SK-N-SH (cell line): ENCODE measurements around the gene TAF13. TPM values are rescaled to one million over a fixed set of nuclear protein-coding genes. Genes with fewer than 3 reads are reported as not detected.

ENCODE experiments used
- CTCF ChIA-PET: fragments of 300-600, 350-600 bp; formaldehyde crosslinking; extraction: SDS; loops from one replicate; lab custom pipeline; 2021; lab: Yijun Ruan, JAX
- POLR2A ChIA-PET: fragments of 350-600 bp; sonication (Branson Sonifier 250); formaldehyde crosslinking; extraction: SDS; loops from one replicate; lab custom pipeline; 2020; ENCODE audit warnings: antibody characterized with exemption, inconsistent platforms; lab: Yijun Ruan, JAX
- DNase-seq: peaks from one replicate; pipeline ENCODE4 v3.0.0; 2012
- H2AFZ ChIP-seq: fragments of 200-600 bp; sonication (generic); 2 replicates; pipeline ENCODE4 v1.8.1; 2016; ENCODE audit warnings: antibody characterized with exemption, mild to moderate bottlenecking, low read depth
- H3F3A ChIP-seq: fragments of 200-600 bp; sonication (generic); replicated peaks from 2 replicates; pipeline ENCODE3; 2016; ENCODE audit warnings: antibody characterized with exemption, mild to moderate bottlenecking; ENCODE audit not compliant: insufficient read depth
- H3K27ac ChIP-seq, 2 experiments: fragments of 200-500 bp in 1 of 2; fragments of 200-600 bp in 1 of 2; sonication (Bioruptor generic) in 1 of 2; sonication (generic), shearing (Covaris generic) in 1 of 2; 2 replicates each; pipeline versions ENCODE4 v1.5.1 to v1.6.1; 2014 to 2016; ENCODE audit warnings: low read depth in 2 of 2, inconsistent platforms in 1 of 2, low read length in 1 of 2, mild to moderate bottlenecking in 1 of 2, mixed read lengths in 1 of 2
- H3K27me3 ChIP-seq: fragments of 200-600 bp; sonication (generic), shearing (Covaris generic); 2 replicates; pipeline ENCODE4 v1.6.1; 2016; ENCODE audit warnings: mixed run types; ENCODE audit not compliant: insufficient read depth
- H3K36me3 ChIP-seq, 2 experiments: fragments of 200-500 bp in 1 of 2; fragments of 200-600 bp in 1 of 2; sonication (Bioruptor generic) in 1 of 2; sonication (generic) in 1 of 2; replicated peaks in 1 of 2; 2 replicates each; pipeline versions ENCODE3 to v1.5.1; 2014 to 2016; ENCODE audit warnings: low read length in 1 of 2, mild to moderate bottlenecking in 1 of 2; ENCODE audit not compliant: insufficient read depth in 2 of 2, control insufficient read depth in 1 of 2
- H3K4me1 ChIP-seq, 2 experiments: fragments of 200-500 bp in 1 of 2; fragments of 200-600 bp in 1 of 2; sonication (Bioruptor generic) in 1 of 2; sonication (generic), shearing (Covaris generic) in 1 of 2; 2 replicates each; pipeline versions ENCODE4 v1.5.1 to v1.6.1; 2014 to 2016; ENCODE audit warnings: low read depth in 1 of 2, low read length in 1 of 2, mixed run types in 1 of 2; ENCODE audit not compliant: insufficient read depth in 2 of 2, control insufficient read depth in 1 of 2
- H3K4me2 ChIP-seq: fragments of 200-600 bp; sonication (generic), shearing (Covaris generic); 2 replicates; pipeline ENCODE4 v1.6.1; 2017; ENCODE audit warnings: mixed run types
- H3K4me3 ChIP-seq, 2 experiments: fragments of 200-500 bp in 1 of 2; fragments of 200-600 bp in 1 of 2; sonication (Bioruptor generic) in 1 of 2; sonication (generic), shearing (Covaris generic) in 1 of 2; 2 replicates each; pipeline versions ENCODE4 v1.5.1 to v1.8.1; 2014 to 2016; ENCODE audit warnings: low read depth in 2 of 2, inconsistent platforms in 1 of 2, low read length in 1 of 2, mild to moderate bottlenecking in 1 of 2, mixed read lengths in 1 of 2, moderate library complexity in 1 of 2
- H3K79me2 ChIP-seq: fragments of 200-600 bp; sonication (generic); 2 replicates; pipeline ENCODE4 v1.8.1; 2017; ENCODE audit warnings: mild to moderate bottlenecking; ENCODE audit not compliant: insufficient read depth
- H3K9ac ChIP-seq: fragments of 200-600 bp; sonication (generic); 2 replicates; pipeline ENCODE4 v1.6.1; 2017; ENCODE audit warnings: mixed run types
- H3K9me2 ChIP-seq: fragments of 200-600 bp; sonication (generic); 2 replicates; pipeline ENCODE4 v1.6.1; 2017; ENCODE audit warnings: mixed run types
- H3K9me3 ChIP-seq: fragments of 200-600 bp; sonication (generic); 2 replicates; pipeline ENCODE4 v1.6.1; 2017; ENCODE audit warnings: mixed run types, mild to moderate bottlenecking, moderate library complexity
- H4K20me1 ChIP-seq: fragments of 200-600 bp; sonication (generic); 2 replicates; pipeline ENCODE4 v1.6.1; 2017; ENCODE audit warnings: mild to moderate bottlenecking, mixed run types; ENCODE audit not compliant: insufficient read depth
- CHD2 ChIP-seq: fragments of 150-350 bp; IDR thresholded peaks from 2 replicates; pipeline ENCODE4 v1.6.1; 2018; ENCODE audit warnings: low read length; ENCODE audit not compliant: partially characterized antibody
- CTCF ChIP-seq: fragments of 200-600 bp; sonication (generic); IDR thresholded peaks from 2 replicates; pipeline ENCODE4 v1.6.1; 2017; ENCODE audit warnings: antibody characterized with exemption, mild to moderate bottlenecking, moderate library complexity
- GATA2 ChIP-seq: sonication (generic); formaldehyde crosslinking; IDR thresholded peaks from 2 replicates; pipeline ENCODE4 v1.5.0; 2020; ENCODE audit warnings: mild to moderate bottlenecking, missing genetic modification reagents
- JUND ChIP-seq: IDR thresholded peaks from 2 replicates; pipeline ENCODE4 v1.4.0; 2012
- RAD21 ChIP-seq: IDR thresholded peaks from 2 replicates; pipeline ENCODE4 v1.6.1; 2012; ENCODE audit warnings: mild to moderate bottlenecking, low read length
- RCOR1 ChIP-seq: fragments of 150-350 bp; IDR thresholded peaks from 2 replicates; pipeline ENCODE4 v1.6.1; 2017; ENCODE audit warnings: antibody characterized with exemption, low read length
- SIN3A ChIP-seq: IDR thresholded peaks from 2 replicates; pipeline ENCODE4 v1.6.1; 2012; ENCODE audit warnings: low read depth, mild to moderate bottlenecking, low read length, moderate library complexity, borderline replicate concordance
- TAF1 ChIP-seq: IDR thresholded peaks from 2 replicates; pipeline ENCODE4 v1.6.1; 2012; ENCODE audit warnings: low read depth, mild to moderate bottlenecking, low read length, moderate library complexity, borderline replicate concordance
- TEAD4 ChIP-seq: IDR thresholded peaks from 2 replicates; pipeline ENCODE4 v1.4.0; 2012; ENCODE audit warnings: mild to moderate bottlenecking, borderline replicate concordance; ENCODE audit not compliant: insufficient read depth
- USF2 ChIP-seq: fragments of 150-350 bp; IDR thresholded peaks from 2 replicates; pipeline ENCODE4 v1.6.1; 2017; ENCODE audit warnings: antibody characterized with exemption, low read length, low read depth, borderline replicate concordance
- YY1 ChIP-seq: IDR thresholded peaks from 2 replicates; pipeline ENCODE4 v1.4.0; 2012; ENCODE audit warnings: low read depth, mild to moderate bottlenecking
- WGBS: methylation state at CpG from one replicate; pipeline ENCODE4 v1.1.6; 2017; ENCODE audit warnings: low lambda C conversion rate; 5-methylcytosine and 5-hydroxymethylcytosine counted together
- polyA plus RNA-seq, 3 experiments: library from polyadenylated mRNA; depleted of rRNA; stranded (reverse); fragments of >200 nt; gene quantifications; 2 replicates each; pipeline ENCODE4 v1.2.3, GENCODE V29; 2012
- TF ChIP-seq, protein P1 (sequence below): IDR thresholded peaks from 2 replicates; pipeline ENCODE4 v1.4.0; 2012; ENCODE audit warnings: low read depth
- TF ChIP-seq, protein P2 (sequence below): IDR thresholded peaks from 2 replicates; pipeline ENCODE4 v1.4.0; 2012; ENCODE audit warnings: low read depth, borderline replicate concordance
- TF ChIP-seq, protein P3 (sequence below): fragments of 150-350 bp; IDR thresholded peaks from 2 replicates; pipeline ENCODE4 v1.6.1; 2016; ENCODE audit warnings: mild to moderate bottlenecking, low read depth, low read length
- TF ChIP-seq, protein P4 (sequence below): IDR thresholded peaks from 2 replicates; pipeline ENCODE4; 2012
- TF ChIP-seq, protein P5 (sequence below): IDR thresholded peaks from 2 replicates; pipeline ENCODE4 v1.4.0; 2012; ENCODE audit warnings: low read depth, borderline replicate concordance

TAF13 gene
- polyA plus RNA-seq, 1 of the 3 experiments (the other 2 are of a cell fraction), result 16.0 TPM

GRCh38 chr1:109069294-109069693, 6.5 kb downstream of the TAF13 start:
- no peak overlapping the region for H3K4me3 ChIP-seq
- ChIA-PET POLR2A (interaction anchor here (0.6 kb wide), 1 partner anchor 214 kb away, joined by 5 read pairs; the partner anchor contains the start of gene PSRC1), CTCF (interaction anchor here (3.5 kb wide), 1 partner anchor 44 kb away, joined by 11 read pairs; the partner anchor contains the start of gene ELAPOR1)
- no peak overlapping the region for H3K9ac ChIP-seq
- no peak for DNase-seq
- no peak overlapping the region for H3K4me2 ChIP-seq
- no peak overlapping the region for H2AFZ ChIP-seq
- no peaks in the 10 kb centered on the region for H3K9me3 ChIP-seq
- H3K27ac ChIP-seq, result no peak overlapping the region
- H3K36me3 ChIP-seq, result peaks cover 25 to 69% of the 10 kb centered on the region in 2 experiments
- peaks cover 11% of the 10 kb centered on the region for H3F3A ChIP-seq
- TF ChIP-seq CHD2 (no peak), RAD21 (no peak), YY1 (no peak), GATA2 (CRISPR knock-in tag) (no peak), CTCF (no peak)
- TF ChIP-seq, protein P1, sequence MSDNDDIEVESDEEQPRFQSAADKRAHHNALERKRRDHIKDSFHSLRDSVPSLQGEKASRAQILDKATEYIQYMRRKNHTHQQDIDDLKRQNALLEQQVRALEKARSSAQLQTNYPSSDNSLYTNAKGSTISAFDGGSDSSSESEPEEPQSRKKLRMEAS, result no peak
- TF ChIP-seq, protein P2, sequence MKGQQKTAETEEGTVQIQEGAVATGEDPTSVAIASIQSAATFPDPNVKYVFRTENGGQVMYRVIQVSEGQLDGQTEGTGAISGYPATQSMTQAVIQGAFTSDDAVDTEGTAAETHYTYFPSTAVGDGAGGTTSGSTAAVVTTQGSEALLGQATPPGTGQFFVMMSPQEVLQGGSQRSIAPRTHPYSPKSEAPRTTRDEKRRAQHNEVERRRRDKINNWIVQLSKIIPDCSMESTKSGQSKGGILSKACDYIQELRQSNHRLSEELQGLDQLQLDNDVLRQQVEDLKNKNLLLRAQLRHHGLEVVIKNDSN, result no peak
- TF ChIP-seq, protein P3, sequence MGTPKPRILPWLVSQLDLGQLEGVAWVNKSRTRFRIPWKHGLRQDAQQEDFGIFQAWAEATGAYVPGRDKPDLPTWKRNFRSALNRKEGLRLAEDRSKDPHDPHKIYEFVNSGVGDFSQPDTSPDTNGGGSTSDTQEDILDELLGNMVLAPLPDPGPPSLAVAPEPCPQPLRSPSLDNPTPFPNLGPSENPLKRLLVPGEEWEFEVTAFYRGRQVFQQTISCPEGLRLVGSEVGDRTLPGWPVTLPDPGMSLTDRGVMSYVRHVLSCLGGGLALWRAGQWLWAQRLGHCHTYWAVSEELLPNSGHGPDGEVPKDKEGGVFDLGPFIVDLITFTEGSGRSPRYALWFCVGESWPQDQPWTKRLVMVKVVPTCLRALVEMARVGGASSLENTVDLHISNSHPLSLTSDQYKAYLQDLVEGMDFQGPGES, result no peak
- peaks cover 37% of the 10 kb centered on the region for H4K20me1 ChIP-seq
- 61% methylated on average over 1 of the region's 1 CpG for WGBS
- no peaks in the 10 kb centered on the region for H3K4me1 ChIP-seq
- H3K9me2 ChIP-seq, result no peaks in the 10 kb centered on the region
- H3K79me2 ChIP-seq, result peaks cover 92% of the 10 kb centered on the region
- H3K27me3 ChIP-seq, result no peaks in the 10 kb centered on the region

DNA sequence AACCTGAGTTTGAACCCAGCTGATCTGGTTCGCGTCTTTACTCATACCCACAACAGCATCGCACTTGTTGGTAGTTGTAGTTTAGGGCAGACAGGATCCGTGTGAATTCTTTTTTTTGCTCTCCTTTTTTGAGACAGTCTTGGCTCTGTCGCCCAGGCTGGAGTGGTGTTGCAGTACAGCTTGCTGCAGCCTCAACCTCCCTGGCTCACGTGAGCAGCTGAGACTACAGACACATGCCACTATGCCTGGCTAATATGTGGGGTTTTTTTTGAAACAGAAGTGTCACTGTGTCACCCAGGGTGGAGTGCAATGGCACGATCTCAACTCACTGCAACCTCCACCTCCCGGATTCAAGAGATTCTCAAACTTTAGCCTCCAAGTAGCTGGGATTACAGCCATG, 7.9 kb downstream of the TAF13 start:
- peaks cover 13% of the 10 kb centered on the region for H3F3A ChIP-seq
- 87% methylated on average over 8 of the region's 8 CpGs for WGBS
- H4K20me1 ChIP-seq, result peaks cover 32% of the 10 kb centered on the region
- H3K79me2 ChIP-seq, result peaks cover 88% of the 10 kb centered on the region
- no peak for TF ChIP-seq TEAD4
- no peak for TF ChIP-seq SIN3A
- TF ChIP-seq RCOR1, result no peak
- no peak for TF ChIP-seq TAF1
- TF ChIP-seq USF2, result no peak
- TF ChIP-seq, protein P1, result no peak
- TF ChIP-seq, protein P2, result no peak
- TF ChIP-seq, protein P4, sequence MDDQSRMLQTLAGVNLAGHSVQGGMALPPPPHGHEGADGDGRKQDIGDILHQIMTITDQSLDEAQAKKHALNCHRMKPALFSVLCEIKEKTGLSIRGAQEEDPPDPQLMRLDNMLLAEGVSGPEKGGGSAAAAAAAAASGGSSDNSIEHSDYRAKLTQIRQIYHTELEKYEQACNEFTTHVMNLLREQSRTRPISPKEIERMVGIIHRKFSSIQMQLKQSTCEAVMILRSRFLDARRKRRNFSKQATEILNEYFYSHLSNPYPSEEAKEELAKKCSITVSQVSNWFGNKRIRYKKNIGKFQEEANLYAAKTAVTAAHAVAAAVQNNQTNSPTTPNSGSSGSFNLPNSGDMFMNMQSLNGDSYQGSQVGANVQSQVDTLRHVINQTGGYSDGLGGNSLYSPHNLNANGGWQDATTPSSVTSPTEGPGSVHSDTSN, result no peak
- TF ChIP-seq JUND, result no peak
- TF ChIP-seq, protein P5, sequence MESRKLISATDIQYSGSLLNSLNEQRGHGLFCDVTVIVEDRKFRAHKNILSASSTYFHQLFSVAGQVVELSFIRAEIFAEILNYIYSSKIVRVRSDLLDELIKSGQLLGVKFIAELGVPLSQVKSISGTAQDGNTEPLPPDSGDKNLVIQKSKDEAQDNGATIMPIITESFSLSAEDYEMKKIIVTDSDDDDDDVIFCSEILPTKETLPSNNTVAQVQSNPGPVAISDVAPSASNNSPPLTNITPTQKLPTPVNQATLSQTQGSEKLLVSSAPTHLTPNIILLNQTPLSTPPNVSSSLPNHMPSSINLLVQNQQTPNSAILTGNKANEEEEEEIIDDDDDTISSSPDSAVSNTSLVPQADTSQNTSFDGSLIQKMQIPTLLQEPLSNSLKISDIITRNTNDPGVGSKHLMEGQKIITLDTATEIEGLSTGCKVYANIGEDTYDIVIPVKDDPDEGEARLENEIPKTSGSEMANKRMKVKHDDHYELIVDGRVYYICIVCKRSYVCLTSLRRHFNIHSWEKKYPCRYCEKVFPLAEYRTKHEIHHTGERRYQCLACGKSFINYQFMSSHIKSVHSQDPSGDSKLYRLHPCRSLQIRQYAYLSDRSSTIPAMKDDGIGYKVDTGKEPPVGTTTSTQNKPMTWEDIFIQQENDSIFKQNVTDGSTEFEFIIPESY, result no peak
- no peaks in the 10 kb centered on the region for H3K27me3 ChIP-seq
- DNase-seq, result no peak
- no peaks in the 10 kb centered on the region for H3K9me2 ChIP-seq
- H3K9ac ChIP-seq, result no peak overlapping the region
- CTCF ChIA-PET, result interaction anchor here (1.3 to 3.5 kb wide), 2 partner anchors 32 to 45 kb away, joined by 7 to 11 read pairs; partner anchors contain the start of gene ELAPOR1
- H3K36me3 ChIP-seq, result peaks cover 28 to 69% of the 10 kb centered on the region in 2 experiments
- H3K27ac ChIP-seq, result no peak overlapping the region
- no peaks in the 10 kb centered on the region for H3K4me1 ChIP-seq
- no peak overlapping the region for H2AFZ ChIP-seq
- H3K4me3 ChIP-seq, result no peak overlapping the region
- H3K4me2 ChIP-seq, result no peak overlapping the region
- no peaks in the 10 kb centered on the region for H3K9me3 ChIP-seq
- POLR2A ChIA-PET, result no interaction called here
